Neuronal stem cell (in vitro differentiated cells): ENCODE data around the gene CD302.

Experiments
- DNase-seq: peaks from one replicate; pipeline ENCODE4 v3.0.0-alpha.2; 2013; ENCODE audit warnings: low spot score
- H2AFZ ChIP-seq: one replicate; pipeline ENCODE4 v1.6.1; 2013; ENCODE audit warnings: mild to moderate bottlenecking, low read length, inconsistent platforms
- H2AK5ac ChIP-seq: 2 replicates; pipeline ENCODE4 v1.6.1; 2013; ENCODE audit warnings: low read depth, mild to moderate bottlenecking, inconsistent platforms, low read length, moderate library complexity, mixed read lengths
- H2BK120ac ChIP-seq: 2 replicates; pipeline ENCODE4 v1.6.1; 2013; ENCODE audit warnings: low read depth, mild to moderate bottlenecking, inconsistent platforms, low read length, moderate library complexity, mixed read lengths
- H2BK12ac ChIP-seq: one replicate; pipeline ENCODE4 v1.6.1; 2013; ENCODE audit warnings: low read length, inconsistent platforms
- H2BK15ac ChIP-seq: 2 replicates; pipeline ENCODE4 v1.6.1; 2013; ENCODE audit warnings: mild to moderate bottlenecking, low read length, inconsistent platforms, mixed read lengths
- H2BK5ac ChIP-seq: one replicate; pipeline ENCODE4 v1.6.1; 2013; ENCODE audit warnings: inconsistent platforms, mild to moderate bottlenecking, low read length, moderate library complexity
- H3K14ac ChIP-seq: one replicate; pipeline ENCODE4 v1.6.1; 2013; ENCODE audit warnings: low read length, inconsistent platforms
- H3K18ac ChIP-seq: 2 replicates; pipeline ENCODE4 v1.6.1; 2013; ENCODE audit warnings: low read length, inconsistent platforms
- H3K23ac ChIP-seq: 2 replicates; pipeline ENCODE4 v1.6.1; 2013; ENCODE audit warnings: low read depth, mild to moderate bottlenecking, mixed read lengths, low read length, inconsistent platforms; ENCODE audit not compliant: poor library complexity
- H3K27ac ChIP-seq: replicated peaks from 3 replicates; pipeline ENCODE4 v1.5.1; 2013; ENCODE audit warnings: low read length, inconsistent platforms
- H3K27me3 ChIP-seq, 3 experiments: 2 replicates each; pipeline ENCODE4 v1.6.1; 2013; ENCODE audit warnings: low read length in 3 of 3, mild to moderate bottlenecking in 2 of 3, inconsistent platforms in 1 of 3, low read depth in 1 of 3, mixed read lengths in 1 of 3, moderate library complexity in 1 of 3; ENCODE audit not compliant: control insufficient read depth in 3 of 3, insufficient read depth in 3 of 3
- H3K36me3 ChIP-seq, 2 donors: replicated peaks in 1 of 2; 2 replicates each; pipeline ENCODE4 v1.6.1; 2013; ENCODE audit warnings: low read length in 2 of 2; ENCODE audit not compliant: control insufficient read depth in 2 of 2, insufficient read depth in 2 of 2
- H3K4ac ChIP-seq: 2 replicates; pipeline ENCODE4 v1.6.1; 2013; ENCODE audit warnings: inconsistent platforms, mild to moderate bottlenecking, low read length, moderate library complexity
- H3K4me1 ChIP-seq, 2 donors: 1 replicate in 1 of 2; 2 replicates in 1 of 2; pipeline ENCODE4 v1.6.1; 2013; ENCODE audit warnings: low read length in 2 of 2, low read depth in 1 of 2; ENCODE audit not compliant: control insufficient read depth in 2 of 2, insufficient read depth in 1 of 2
- H3K4me2 ChIP-seq: one replicate; pipeline ENCODE4 v1.6.1; 2013; ENCODE audit warnings: mild to moderate bottlenecking, low read length, inconsistent platforms; ENCODE audit not compliant: insufficient read depth, poor library complexity, severe bottlenecking
- H3K4me3 ChIP-seq, 2 donors: 2 replicates each; pipeline ENCODE4 v1.5.1; 2013; ENCODE audit warnings: low read length in 2 of 2, mild to moderate bottlenecking in 2 of 2, inconsistent platforms in 1 of 2, moderate library complexity in 1 of 2
- H3K79me1 ChIP-seq: one replicate; pipeline ENCODE4 v1.6.1; 2013; ENCODE audit warnings: low read depth, mild to moderate bottlenecking, inconsistent platforms, low read length, moderate library complexity
- H3K9ac ChIP-seq: one replicate; pipeline ENCODE4 v1.6.1; 2013; ENCODE audit warnings: mild to moderate bottlenecking, low read depth, low read length, inconsistent platforms; ENCODE audit not compliant: poor library complexity
- H3K9me3 ChIP-seq, 2 donors: replicated peaks in 1 of 2; 2 replicates each; pipeline versions ENCODE3 to v1.6.1; 2013; ENCODE audit warnings: low read length in 2 of 2, mild to moderate bottlenecking in 2 of 2, inconsistent platforms in 1 of 2, low read depth in 1 of 2, mixed read lengths in 1 of 2, moderate library complexity in 1 of 2; ENCODE audit not compliant: control insufficient read depth in 2 of 2, insufficient read depth in 1 of 2
- H4K8ac ChIP-seq: one replicate; pipeline ENCODE4 v1.6.1; 2013; ENCODE audit warnings: low read depth, mild to moderate bottlenecking, inconsistent platforms, low read length, moderate library complexity
- H4K91ac ChIP-seq: one replicate; pipeline ENCODE4 v1.6.1; 2013; ENCODE audit warnings: low read length, low read depth, mild to moderate bottlenecking, inconsistent platforms; ENCODE audit not compliant: poor library complexity
- WGBS, 2 donors: extraction: QIAGEN DNeasy Blood & Tissue Kit; methylation state at CpG; one replicate each; pipeline ENCODE4 v1.1.7; 2013; ENCODE audit warnings: missing lambda C conversion rate in 2 of 2, mixed read lengths in 1 of 2; ENCODE audit not compliant: insufficient read length in 2 of 2, insufficient replicate concordance in 1 of 2; ENCODE audit errors: extremely low coverage in 2 of 2; 5-methylcytosine and 5-hydroxymethylcytosine counted together

Gene CD302

GRCh38 chr2:159808032-159808425, 10.0 kb upstream of the CD302 start:
- Histone ChIP-seq H4K8ac (no peak overlapping the region), H3K23ac (no peak overlapping the region), H3K27ac (no peak overlapping the region), H3K9ac (no peak overlapping the region), H2BK5ac (no peak overlapping the region), H2AFZ (no peak overlapping the region), H3K18ac (no peak overlapping the region), H3K27me3 (no peaks in the 10 kb centered on the region), H2BK15ac (no peak overlapping the region), H4K91ac (no peak overlapping the region), H2BK12ac (no peak overlapping the region), H2AK5ac (no peak overlapping the region), H3K14ac (no peak overlapping the region), H3K4me3 (no peak overlapping the region), H3K79me1 (no peaks in the 10 kb centered on the region), H3K36me3 (no peaks in the 10 kb centered on the region), H2BK120ac (no peak overlapping the region), H3K4me2 (no peak overlapping the region), H3K9me3 (no peaks in the 10 kb centered on the region), H3K4me1 (no peaks in the 10 kb centered on the region), H3K4ac (no peak overlapping the region)
- no peak for DNase-seq
- WGBS, 2 donors, result no CpG with 5 or more reads among the region's 5 CpGs

DNA sequence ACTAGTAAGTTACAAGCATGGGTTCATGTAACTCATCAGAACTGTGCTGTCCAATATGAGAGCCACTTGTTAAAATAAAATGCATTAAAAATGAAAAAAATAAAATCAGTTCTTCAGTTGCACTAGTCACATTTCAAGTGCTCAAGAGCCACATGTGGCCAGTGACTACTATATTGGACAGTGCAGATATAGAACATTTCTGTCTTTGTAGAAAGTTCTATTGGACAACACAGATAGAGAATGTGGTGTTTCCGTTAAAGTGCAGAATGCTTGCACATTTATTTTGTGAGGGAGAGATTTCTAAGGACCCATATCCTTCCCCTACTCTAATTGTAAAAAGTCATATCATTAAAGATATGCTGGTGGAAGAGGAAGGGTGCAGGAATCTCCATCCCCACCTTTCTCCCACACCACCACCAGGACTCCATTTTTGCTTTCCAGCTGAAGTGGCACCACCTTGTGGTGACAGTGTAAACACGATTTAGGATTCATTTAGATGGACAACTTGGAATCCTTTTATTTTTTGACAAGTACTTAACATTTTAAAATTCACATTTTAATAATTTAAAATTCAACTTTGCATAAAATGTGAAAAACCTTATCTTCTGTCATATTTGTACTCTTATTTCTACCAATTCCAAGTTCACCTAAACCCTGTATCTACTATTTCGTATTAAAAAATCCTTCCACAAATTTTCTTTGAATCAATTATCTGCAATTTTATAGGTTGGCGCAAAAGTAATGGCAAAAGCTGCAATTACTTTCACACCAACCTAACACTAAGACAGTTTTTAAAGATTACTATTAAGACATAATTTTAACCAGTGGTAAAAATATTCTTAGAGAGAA, 9.4 kb upstream of the CD302 start:
- Histone ChIP-seq H3K27ac (no peak overlapping the region), H4K8ac (no peak overlapping the region), H3K4me3 (no peak overlapping the region), H2AK5ac (no peak overlapping the region), H2BK12ac (no peak overlapping the region), H3K4me2 (no peak overlapping the region), H3K18ac (no peak overlapping the region), H2BK15ac (no peak overlapping the region), H3K36me3 (no peaks in the 10 kb centered on the region), H3K79me1 (no peaks in the 10 kb centered on the region), H3K14ac (no peak overlapping the region), H3K9me3 (no peaks in the 10 kb centered on the region), H3K4ac (no peak overlapping the region), H3K4me1 (no peaks in the 10 kb centered on the region), H3K27me3 (no peaks in the 10 kb centered on the region), H2BK5ac (no peak overlapping the region), H3K23ac (no peak overlapping the region), H3K9ac (no peak overlapping the region), H4K91ac (no peak overlapping the region), H2AFZ (no peak overlapping the region), H2BK120ac (no peak overlapping the region)
- DNase-seq, result peak; percentile 32
- WGBS, 2 donors, result 100% methylated on average over 1 of the region's 4 CpGs

DNA sequence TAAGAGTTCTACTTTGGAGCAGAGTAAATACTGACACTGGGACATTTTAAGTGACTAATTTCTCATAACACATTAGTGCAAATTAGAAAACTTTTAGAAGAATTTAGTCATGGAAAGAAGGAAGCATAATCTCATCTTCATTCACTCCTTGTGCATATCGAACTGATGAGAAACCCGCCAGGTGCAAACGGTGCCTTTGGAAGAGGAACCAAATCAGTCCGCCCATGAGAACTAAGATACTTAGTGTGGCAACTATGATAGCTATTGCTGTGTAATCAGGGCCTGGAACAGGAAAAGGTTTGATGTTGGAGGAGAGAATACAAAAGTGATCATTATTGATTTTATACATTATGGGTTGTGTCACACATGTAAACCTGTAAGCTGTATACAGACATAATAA, 6.9 kb upstream of the CD302 start:
- no peak overlapping the region for H3K4me2 ChIP-seq
- no peak overlapping the region for H2AFZ ChIP-seq
- no CpG with 5 or more reads among the region's 4 CpGs for WGBS, 2 donors
- H2BK12ac ChIP-seq, result no peak overlapping the region
- H3K4me1 ChIP-seq, result no peaks in the 10 kb centered on the region
- no peak overlapping the region for H2BK5ac ChIP-seq
- H2AK5ac ChIP-seq, result no peak overlapping the region
- H3K27me3 ChIP-seq, result peaks cover 0 to 4% (median 0%) of the 10 kb centered on the region in 3 experiments
- no peak overlapping the region for H2BK15ac ChIP-seq
- H2BK120ac ChIP-seq, result no peak overlapping the region
- H4K8ac ChIP-seq, result no peak overlapping the region
- H3K14ac ChIP-seq, result no peak overlapping the region
- no peak for DNase-seq
- H3K27ac ChIP-seq, result no peak overlapping the region
- no peak overlapping the region for H4K91ac ChIP-seq
- no peaks in the 10 kb centered on the region for H3K36me3 ChIP-seq
- no peaks in the 10 kb centered on the region for H3K79me1 ChIP-seq
- H3K4ac ChIP-seq, result no peak overlapping the region
- H3K23ac ChIP-seq, result no peak overlapping the region
- H3K9me3 ChIP-seq, result no peaks in the 10 kb centered on the region
- no peak overlapping the region for H3K9ac ChIP-seq
- no peak overlapping the region for H3K4me3 ChIP-seq
- no peak overlapping the region for H3K18ac ChIP-seq

GRCh38 chr2:159803235-159803962, 5.4 kb upstream of the CD302 start:
- Histone ChIP-seq H3K4me1 (no peaks in the 10 kb centered on the region), H2BK12ac (no peak overlapping the region), H3K18ac (no peak overlapping the region), H3K27me3 (peaks cover 0 to 19% (median 6%) of the 10 kb centered on the region in 3 experiments), H3K36me3 (no peaks in the 10 kb centered on the region), H3K27ac (no peak overlapping the region), H3K23ac (no peak overlapping the region), H2BK120ac (no peak overlapping the region), H3K14ac (no peak overlapping the region), H2AK5ac (no peak overlapping the region), H3K79me1 (no peaks in the 10 kb centered on the region), H2BK15ac (no peak overlapping the region), H3K4me3 (no peak overlapping the region), H3K4ac (no peak overlapping the region), H4K91ac (no peak overlapping the region), H3K9ac (no peak overlapping the region), H3K4me2 (no peak overlapping the region), H3K9me3 (no peaks in the 10 kb centered on the region), H4K8ac (no peak overlapping the region), H2AFZ (no peak overlapping the region), H2BK5ac (no peak overlapping the region)
- no CpG with 5 or more reads among the region's 2 CpGs for WGBS, 2 donors
- DNase-seq, result no peak
